K562 (cell line): ENCODE measurements around the gene ENOSF1. TPM values are rescaled to one million over a fixed set of nuclear protein-coding genes. Genes with fewer than 3 reads are reported as not detected.

ENCODE experiments used
- ATAC-seq: fragments of 200-7000 bp; cut with Tn5 transposase; 3 replicates; pipeline ENCODE4 v1.9.1; 2020; ENCODE audit warnings: moderate library complexity
- BruUV-seq: library from RNA; stranded (reverse); fragments of 400-500 nt; replicated peaks from 2 replicates; lab custom pipeline; 2021; lab: Mats Ljungman, UMichigan
- CTCF ChIA-PET: fragments of 300-600 bp; formaldehyde crosslinking; extraction: SDS; loops from one replicate; lab custom pipeline; 2021; ENCODE audit warnings: low intra/inter-chr PET ratio; lab: Yijun Ruan, JAX
- POLR2A ChIA-PET: fragments of 300-600, 350-650 bp; sonication (Branson Sonifier 250); formaldehyde crosslinking; extraction: SDS; loops from one replicate; lab custom pipeline; 2021; ENCODE audit warnings: antibody characterized with exemption, inconsistent platforms; lab: Yijun Ruan, JAX
- DNase-seq, 4 experiments: peaks; one replicate each; pipeline versions ENCODE4 v3.0.0 to v3.0.0-alpha.2; 2011 to 2018; ENCODE audit warnings: low spot score in 3 of 4, mixed read lengths in 3 of 4; ENCODE audit errors: extremely low read depth in 1 of 4
- FAIRE-seq: peaks from 2 replicates; lab custom pipeline; 2011; peaks lifted over from hg19 to GRCh38; lab: Jason Lieb, UNC
- H2AFZ ChIP-seq: 2 replicates; pipeline ENCODE4 v1.6.0; 2011; ENCODE audit warnings: low read depth, low read length, control low read depth, inconsistent platforms
- H3K27ac ChIP-seq: fragments of 200-600 bp; 3 replicates; pipeline ENCODE4 v1.8.0; 2011; ENCODE audit warnings: low read depth, mild to moderate bottlenecking, control low read depth, inconsistent platforms, low read length, moderate library complexity, mixed read lengths; ENCODE audit errors: extremely low read depth
- H3K27me3 ChIP-seq, 2 experiments: fragments of 300-600 bp in 1 of 2; 2 replicates in 1 of 2; 3 replicates in 1 of 2; pipeline versions ENCODE4 v1.6.0 to v1.8.0; 2011; ENCODE audit warnings: inconsistent platforms in 2 of 2, low read length in 2 of 2, mild to moderate bottlenecking in 1 of 2, mixed read lengths in 1 of 2, moderate library complexity in 1 of 2; ENCODE audit not compliant: control insufficient read depth in 2 of 2, insufficient read depth in 2 of 2
- H3K36me3 ChIP-seq: fragments of 300-600 bp; 3 replicates; pipeline ENCODE4 v1.8.0; 2011; ENCODE audit warnings: mild to moderate bottlenecking, low read length, inconsistent platforms; ENCODE audit not compliant: control insufficient read depth, insufficient read depth
- H3K4me1 ChIP-seq, 2 experiments: fragments of 200-600 bp in 1 of 2; replicated peaks in 1 of 2; 2 replicates in 1 of 2; 3 replicates in 1 of 2; pipeline versions ENCODE4 v1.5.1 to v1.8.0; 2011; ENCODE audit warnings: inconsistent platforms in 2 of 2, low read length in 2 of 2, mild to moderate bottlenecking in 1 of 2, mixed read lengths in 1 of 2, moderate library complexity in 1 of 2; ENCODE audit not compliant: control insufficient read depth in 2 of 2, insufficient read depth in 2 of 2
- H3K4me2 ChIP-seq: 2 replicates; pipeline ENCODE4 v1.6.1; 2011; ENCODE audit warnings: low read length, control low read depth, inconsistent platforms, mixed read lengths; ENCODE audit not compliant: insufficient read depth
- H3K4me3 ChIP-seq: fragments of 200-600 bp; sonication (generic), shearing (Covaris generic); 2 replicates; pipeline ENCODE4 v1.5.1; 2016; ENCODE audit warnings: control low read depth, inconsistent platforms
- H3K79me2 ChIP-seq: fragments of 200-600 bp; 3 replicates; pipeline ENCODE4 v1.8.0; 2011; ENCODE audit warnings: low read length, inconsistent platforms; ENCODE audit not compliant: control insufficient read depth, insufficient read depth
- H3K9ac ChIP-seq, 2 experiments: 2 replicates each; pipeline versions ENCODE4 v1.6.0 to v1.6.1; 2011; ENCODE audit warnings: low read depth in 2 of 2, low read length in 2 of 2, control low read depth in 1 of 2, inconsistent platforms in 1 of 2, mild to moderate bottlenecking in 1 of 2, mixed read lengths in 1 of 2; ENCODE audit not compliant: insufficient read depth in 1 of 2
- H3K9me1 ChIP-seq: one replicate; pipeline ENCODE4 v1.6.0; 2011; ENCODE audit warnings: inconsistent platforms, mild to moderate bottlenecking, low read length, moderate library complexity; ENCODE audit not compliant: control insufficient read depth, insufficient read depth
- H3K9me3 ChIP-seq: replicated peaks from 2 replicates; pipeline ENCODE4 v1.5.1; 2011; ENCODE audit warnings: low read depth, low read length, inconsistent platforms; ENCODE audit not compliant: control insufficient read depth, insufficient read depth
- H4K20me1 ChIP-seq: replicated peaks from 2 replicates; pipeline ENCODE4 v1.6.1; 2011; ENCODE audit warnings: low read length, inconsistent platforms, mixed read lengths; ENCODE audit not compliant: control insufficient read depth, insufficient read depth
- ATF2 ChIP-seq: sonication (generic); formaldehyde crosslinking; IDR thresholded peaks from 2 replicates; pipeline ENCODE4 v1.8.1; 2022; ENCODE audit warnings: missing genetic modification reagents
- BRD9 ChIP-seq: fragments of 450-650 bp; IDR thresholded peaks from 2 replicates; pipeline ENCODE4 v1.6.1; 2018; ENCODE audit warnings: low read depth; ENCODE audit not compliant: partially characterized antibody
- CBX2 ChIP-seq: fragments of 200-600 bp; sonication (generic); IDR thresholded peaks from one replicate; pipeline ENCODE4 v1.6.1; 2012; ENCODE audit warnings: mild to moderate bottlenecking, low read length, inconsistent platforms; ENCODE audit not compliant: insufficient read depth, poor library complexity, severe bottlenecking
- CGGBP1 ChIP-seq: fragments of 250-450 bp; sonication (Bioruptor Pico); IDR thresholded peaks from 2 replicates; pipeline ENCODE4 v1.9.0; 2021; ENCODE audit warnings: mild to moderate bottlenecking
- CTCF ChIP-seq, 3 experiments: IDR thresholded peaks in 2 of 3; conservative IDR thresholded peaks in 1 of 3; 2 replicates each; pipeline ENCODE4 v1.5.1; 2011 to 2012; ENCODE audit warnings: low read length in 3 of 3, mild to moderate bottlenecking in 3 of 3, control low read depth in 2 of 3, improper control_type of control experiment in 1 of 3, inconsistent platforms in 1 of 3, low read depth in 1 of 3, mixed read lengths in 1 of 3, moderate library complexity in 1 of 3; ENCODE audit not compliant: insufficient read depth in 2 of 3
- DIDO1 ChIP-seq: fragments of 450-650 bp; IDR thresholded peaks from 2 replicates; pipeline ENCODE4 v1.6.1; 2016; ENCODE audit warnings: low read depth, missing biosample characterization, missing genetic modification characterization
- ILF3 ChIP-seq: fragments of 450-650 bp; IDR thresholded peaks from 2 replicates; pipeline ENCODE4 v1.6.1; 2018; ENCODE audit warnings: antibody characterized with exemption, mild to moderate bottlenecking, moderate library complexity, borderline replicate concordance
- IRF2 ChIP-seq: sonication (generic); formaldehyde crosslinking; IDR thresholded peaks from 2 replicates; pipeline ENCODE4 v1.8.1; 2022; ENCODE audit warnings: mild to moderate bottlenecking, missing genetic modification reagents
- NCOR1 ChIP-seq: fragments of 450-650 bp; IDR thresholded peaks from 2 replicates; pipeline ENCODE4 v1.6.1; 2016; ENCODE audit warnings: mild to moderate bottlenecking, moderate library complexity
- STAT6 ChIP-seq: sonication (generic); formaldehyde crosslinking; IDR thresholded peaks from 2 replicates; pipeline ENCODE4 v1.8.1; 2023; ENCODE audit warnings: mild to moderate bottlenecking, missing genetic modification reagents
- ZKSCAN3 ChIP-seq: fragments of 250-450 bp; sonication (Bioruptor Pico); IDR thresholded peaks from 2 replicates; pipeline ENCODE4 v1.4.0; 2020
- ZNF140 ChIP-seq: fragments of 250-450 bp; sonication (Bioruptor Pico); IDR thresholded peaks from 2 replicates; pipeline ENCODE4 v1.8.0; 2021; ENCODE audit warnings: moderate library complexity, mild to moderate bottlenecking, inconsistent platforms
- ZNF655 ChIP-seq: fragments of 250-450 bp; sonication (Bioruptor Pico); IDR thresholded peaks from 2 replicates; pipeline ENCODE4 v1.5.0; 2021
- ZNF75A ChIP-seq: fragments of 450-650 bp; formaldehyde crosslinking; IDR thresholded peaks from 2 replicates; pipeline ENCODE4 v1.4.0; 2020; ENCODE audit warnings: mild to moderate bottlenecking
- WGBS: fragments of 100-300 bp; shearing (Covaris generic); methylation state at CpG from one replicate; pipeline ENCODE4 v1.1.6; 2016; ENCODE audit warnings: low coverage, mixed read lengths; ENCODE audit not compliant: insufficient coverage; ENCODE audit errors: missing lambda C conversion rate; 5-methylcytosine and 5-hydroxymethylcytosine counted together
- in situ Hi-C: fragments of 300-500 bp; cut with MboI; formaldehyde crosslinking; loops from 4 replicates; pipeline ENCODE4 v1.15.0; 2018; ENCODE audit warnings: inconsistent platforms, mixed read lengths
- intact Hi-C: fragments of 100-400 bp; cut with micrococcal nuclease; formaldehyde crosslinking; loops from 2 replicates; pipeline ENCODE4 v1.14.2; 2022
- polyA plus RNA-seq, 8 experiments: library from polyadenylated mRNA; depleted of rRNA in 4 of 8; stranded (reverse) in 5 of 8; unstranded in 3 of 8; fragments of >200 nt; fragmentation: Nextera tagmentation in 2 of 8; fragmentation: Illumina TruSeq in 1 of 8; extraction: Ambion mirVana in 2 of 8; extraction: Trizol in 1 of 8; gene quantifications; 2 replicates each; pipeline versions ENCODE4 v1.2.1 to v1.2.3, GENCODE V29; 2011 to 2014; ENCODE audit warnings: inconsistent platforms in 1 of 8, missing spikeins in 1 of 8
- total RNA-seq, 7 experiments: library from RNA; depleted of rRNA in 6 of 7; stranded (reverse); fragments of >200 nt in 6 of 7; fragmentation: Illumina TruSeq in 2 of 7; extraction: Trizol in 2 of 7; gene quantifications; 2 replicates each; pipeline versions ENCODE4 v1.2.1 to v1.2.3, GENCODE V29; 2011 to 2021; ENCODE audit warnings: low replicate concordance in 1 of 7

ENOSF1 gene
- total and polyA plus RNA-seq, 9 of the 15 experiments (the other 6 are each of a cell fraction or from before 2014, with no cell fraction given), result 15.5 to 66.4 (median 46.5) TPM

GRCh38 chr18:678482-679182 is 33.8 kb downstream of the ENOSF1 start:
- Histone ChIP-seq H3K9me3 (no peaks in the 10 kb centered on the region), H3K27me3 (no peaks in the 10 kb centered on the region), H3K4me1 (peaks cover 0 to 12% of the 10 kb centered on the region in 2 experiments; a peak in 3 of 5 replicates), H3K9me1 (no peaks in the 10 kb centered on the region), H3K4me2 (no peak overlapping the region), H3K79me2 (no peaks in the 10 kb centered on the region), H4K20me1 (no peaks in the 10 kb centered on the region), H3K36me3 (peaks cover 92% of the 10 kb centered on the region), H3K4me3 (no peak overlapping the region), H3K9ac (peak overlapping the region in 1 of 2 experiments; percentile 39; a peak in 1 of 4 replicates), H3K27ac (no peak overlapping the region), H2AFZ (no peak overlapping the region)
- no TSS peak for BruUV-seq
- FAIRE-seq, result no peak
- peak; percentile 10 for ATAC-seq
- CTCF ChIA-PET, result no interaction called here
- 83% methylated on average over 15 of the region's 15 CpGs for WGBS
- POLR2A ChIA-PET, result interaction anchor here (0.6 to 2.2 kb wide), 12 partner anchors 11 to 406 kb away, joined by 3 to 11 read pairs (median 3); partner anchors contain the start of gene TYMS
- in situ Hi-C loops, result no loop called here
- no peak for DNase-seq
- intact Hi-C loops, result loop anchor here (5.0 kb wide), 1 partner anchor 154 kb away; no protein-coding TSS in a partner anchor
- no peak for TF ChIP-seq CGGBP1 (CRISPR knock-in tag)
- no peak for TF ChIP-seq ZNF75A
- no peak for TF ChIP-seq DIDO1 (tag)
- TF ChIP-seq ATF2 (CRISPR knock-in tag), result no peak
- TF ChIP-seq ZNF140 (CRISPR knock-in tag), result no peak
- no peak for TF ChIP-seq ZKSCAN3 (CRISPR knock-in tag)
- no peak for TF ChIP-seq BRD9
- no peak for TF ChIP-seq NCOR1
- no peak for TF ChIP-seq ZNF655 (CRISPR knock-in tag)
- TF ChIP-seq CTCF (IDR thresholded peaks at IDR 0.05 in 2 of 3, conservative IDR thresholded peaks at IDR 0.05 in 1 of 3; ENCODE audit: insufficient read depth in 2 of 3, low read depth in 1 of 3, low read length in 3 of 3), result peak in 1 of 3 experiments; percentile 21; a peak in 1 of 6 replicates
- 0 out of 2 replicates have a peak, but pooled peaks have one; percentile 17 for TF ChIP-seq IRF2 (CRISPR knock-in tag)
- no peak for TF ChIP-seq ILF3
- no peak for TF ChIP-seq STAT6 (CRISPR knock-in tag)
- no peak for TF ChIP-seq CBX2
